ENCODE data around the gene ARHGEF19.

- TF ChIP-seq SAP30 (IDR thresholded peaks at IDR 0.05; ENCODE audit: borderline replicate concordance, insufficient read depth, low read depth, low read length, poor library complexity, severe bottlenecking) (peak; percentile 39), JUN (IDR thresholded peaks at IDR 0.05; ENCODE audit: borderline replicate concordance, low read depth, low read length) (peak; percentile 79), JUN (CRISPR knock-in tag; IDR thresholded peaks at IDR 0.05; ENCODE audit: borderline replicate concordance) (no peak), CTCF (IDR thresholded peaks at IDR 0.05 in 2 of 3, conservative IDR thresholded peaks at IDR 0.05 in 1 of 3; ENCODE audit: insufficient read depth in 2 of 3, low read depth in 1 of 3, low read length in 3 of 3) (no peak), FOSL1 (tag; conservative IDR thresholded peaks at IDR 0.05) (peak; percentile 74), DNMT1 (IDR thresholded peaks at IDR 0.05) (no peak), ZBTB40 (IDR thresholded peaks at IDR 0.05) (no peak), ZBTB40 (CRISPR knock-in tag; IDR thresholded peaks at IDR 0.05) (peak; percentile 31; the same call in 1 of the 2 replicates), ZBTB12 (CRISPR knock-in tag; IDR thresholded peaks at IDR 0.05) (peak; percentile 51; the same call in 1 of the 2 replicates), USF2 (CRISPR knock-in tag; IDR thresholded peaks at IDR 0.05) (no peak), ELK3 (CRISPR knock-in tag; IDR thresholded peaks at IDR 0.05) (no peak)
Observed at GRCh38 chr1:16164213-16165072, 48.0 kb downstream of the ARHGEF19 start.

Data from K562 (cell line).